Stimulated activated CD8-positive, alpha-beta memory T cell treated with anti-CD3 and anti-CD28 coated beads, Interleukin-4, amount 100 ng/mL, for 24 hours (primary cell): ENCODE measurements around the gene SSNA1.

Experiments
- DNase-seq: peaks from one replicate; pipeline ENCODE4 v3.0.0-alpha.2; 2020; ENCODE audit warnings: low read depth

The SSNA1 gene

GRCh38 chr9:137200311-137201204 is 12.1 kb downstream of the SSNA1 start, which contains the start of gene TPRN:
TSS of gene TPRN (minus strand) at chr9:137200741. CDS start at chr9:137200711, 30 bp downstream.
- DNase-seq = peak; percentile 99

- no peak for DNase-seq
These were observed 12.9 kb downstream of the SSNA1 start for GRCh38 chr9:137201205-137201868.

- no peak for DNase-seq
These were observed 14.5 kb downstream of the SSNA1 start for GRCh38 chr9:137202966-137203365.

GRCh38 chr9:137204731-137205125 is 16.3 kb downstream of the SSNA1 start:
- DNase-seq = no peak

GRCh38 chr9:137205126-137206069 is 16.9 kb downstream of the SSNA1 start, which contains the start of the genes NDOR1 and TMEM203:
TSS of gene NDOR1 (plus strand) at chr9:137205700. CDS start at chr9:137205778, 78 bp downstream.
TSS of gene TMEM203 (minus strand) at chr9:137205648. CDS start at chr9:137205414, 234 bp downstream.
- DNase-seq = peak; percentile 92

- no peak for DNase-seq
These were observed 18.1 kb downstream of the SSNA1 start for GRCh38 chr9:137206602-137207001.

- no peak for DNase-seq
These were observed 23.1 kb downstream of the SSNA1 start for GRCh38 chr9:137211532-137211931.

GRCh38 chr9:137212520-137212919 is 24.0 kb downstream of the SSNA1 start:
- DNase-seq = no peak

- no peak for DNase-seq
These were observed 24.9 kb downstream of the SSNA1 start for GRCh38 chr9:137213160-137214060.

- DNase-seq = no peak
These were observed 26.1 kb downstream of the SSNA1 start for GRCh38 chr9:137214620-137215019.

- DNase-seq = no peak
These were observed 26.9 kb downstream of the SSNA1 start for GRCh38 chr9:137215196-137215986.

- no peak for DNase-seq
These were observed 27.9 kb downstream of the SSNA1 start for GRCh38 chr9:137216188-137216965.

- DNase-seq = no peak
These were observed 29.1 kb downstream of the SSNA1 start for GRCh38 chr9:137217276-137218211.

GRCh38 chr9:137218212-137218753 is 29.8 kb downstream of the SSNA1 start:
- DNase-seq = no peak

- DNase-seq = no peak
These were observed 30.3 kb downstream of the SSNA1 start for GRCh38 chr9:137218754-137219271.

- DNase-seq = no peak
These were observed 31.4 kb downstream of the SSNA1 start for GRCh38 chr9:137219757-137220316.
